Neural cell (in vitro differentiated cells): ENCODE measurements around the gene IFTAP. TPM values are rescaled to one million over a fixed set of nuclear protein-coding genes. Genes with fewer than 3 reads are reported as not detected.

Experiments
- H2AFZ ChIP-seq: fragments of 200-600, 300-800 bp; sonication (generic), shearing (Covaris generic); 2 replicates; pipeline ENCODE4 v1.6.0; 2014; ENCODE audit warnings: low read depth, mild to moderate bottlenecking, antibody characterized with exemption, low read length, moderate library complexity
- H3F3A ChIP-seq: fragments of 200-600 bp; shearing (Covaris generic); 2 replicates; pipeline ENCODE4 v1.6.1; 2016; ENCODE audit warnings: mild to moderate bottlenecking, moderate library complexity, mixed read lengths, antibody characterized with exemption, low read length; ENCODE audit not compliant: insufficient read depth, poor library complexity, severe bottlenecking
- H3K27ac ChIP-seq: fragments of 200-600, 300-800 bp; sonication (generic), shearing (Covaris generic); 2 replicates; pipeline ENCODE4 v1.5.1; 2014; ENCODE audit warnings: mild to moderate bottlenecking, low read length, moderate library complexity
- H3K27me3 ChIP-seq: fragments of 300-800, 200-600 bp; sonication (generic), shearing (Covaris generic); 2 replicates; pipeline ENCODE4 v1.6.0; 2014; ENCODE audit warnings: mild to moderate bottlenecking, low read depth, low read length, moderate library complexity; ENCODE audit not compliant: insufficient read depth
- H3K36me3 ChIP-seq: fragments of 300-800, 200-600 bp; sonication (generic), shearing (Covaris generic); 2 replicates; pipeline ENCODE4 v1.5.1; 2014; ENCODE audit warnings: mild to moderate bottlenecking, antibody characterized with exemption, low read length, moderate library complexity; ENCODE audit not compliant: insufficient read depth
- H3K4me2 ChIP-seq: fragments of 300-800, 200-600 bp; sonication (generic), shearing (Covaris generic); 2 replicates; pipeline ENCODE4 v1.6.0; 2014; ENCODE audit warnings: mild to moderate bottlenecking, low read length
- H3K4me3 ChIP-seq: fragments of 300-800, 200-600 bp; sonication (generic), shearing (Covaris generic); 2 replicates; pipeline ENCODE4 v1.5.1; 2014; ENCODE audit warnings: mild to moderate bottlenecking, low read length, moderate library complexity
- H3K79me2 ChIP-seq: fragments of 200-600 bp; shearing (Covaris generic); replicated peaks from 2 replicates; pipeline ENCODE4 v1.6.0; 2014; ENCODE audit warnings: mild to moderate bottlenecking, low read length, moderate library complexity; ENCODE audit not compliant: insufficient read depth
- H3K9ac ChIP-seq: fragments of 300-800, 200-600 bp; sonication (generic), shearing (Covaris generic); 2 replicates; pipeline ENCODE4 v1.6.1; 2016; ENCODE audit warnings: mild to moderate bottlenecking, low read length, mixed read lengths
- H3K9me2 ChIP-seq: fragments of 200-600 bp; shearing (Covaris generic); 2 replicates; pipeline ENCODE4 v1.6.1; 2016; ENCODE audit warnings: mild to moderate bottlenecking, low read length, mixed read lengths; ENCODE audit not compliant: insufficient read depth
- H3K9me3 ChIP-seq: fragments of 200-600, 300-800 bp; sonication (generic), shearing (Covaris generic); 2 replicates; pipeline ENCODE4 v1.6.1; 2016; ENCODE audit warnings: mild to moderate bottlenecking, mixed run types, low read length, moderate library complexity, mixed read lengths
- H4K20me1 ChIP-seq: fragments of 200-600 bp; shearing (Covaris generic); 2 replicates; pipeline ENCODE4 v1.6.1; 2016; ENCODE audit warnings: mild to moderate bottlenecking, mixed run types; ENCODE audit not compliant: insufficient read depth
- CTCF ChIP-seq: fragments of 450-650 bp; IDR thresholded peaks from 2 replicates; pipeline ENCODE4 v1.5.1; 2014; ENCODE audit warnings: antibody characterized with exemption, mild to moderate bottlenecking, moderate library complexity; ENCODE audit not compliant: poor library complexity, severe bottlenecking
- EP300 ChIP-seq: fragments of 450-650 bp; conservative IDR thresholded peaks from 2 replicates; pipeline ENCODE4 v1.6.1; 2014; ENCODE audit warnings: antibody characterized with exemption, mild to moderate bottlenecking, moderate library complexity; ENCODE audit not compliant: poor library complexity, severe bottlenecking
- EZH2 ChIP-seq: fragments of 200-600, 300-800 bp; shearing (Covaris generic), sonication (generic); IDR thresholded peaks from 2 replicates; pipeline ENCODE4 v1.6.1; 2014; ENCODE audit warnings: antibody characterized with exemption, low read length, borderline replicate concordance, mild to moderate bottlenecking; ENCODE audit not compliant: insufficient read depth, poor library complexity, severe bottlenecking
- MXI1 ChIP-seq: fragments of 450-650 bp; conservative IDR thresholded peaks from 2 replicates; pipeline ENCODE4 v1.6.1; 2014; ENCODE audit warnings: antibody characterized with exemption, mild to moderate bottlenecking; ENCODE audit not compliant: poor library complexity, severe bottlenecking
- POLR2AphosphoS5 ChIP-seq: IDR thresholded peaks from 2 replicates; pipeline ENCODE4 v1.6.1; 2012
- RAD21 ChIP-seq: fragments of 450-650 bp; conservative IDR thresholded peaks from 2 replicates; pipeline ENCODE4 v1.6.1; 2014; ENCODE audit warnings: antibody characterized with exemption, mild to moderate bottlenecking, moderate library complexity
- REST ChIP-seq: IDR thresholded peaks from 2 replicates; pipeline ENCODE4 v1.6.1; 2012; ENCODE audit warnings: borderline replicate concordance
- SMC3 ChIP-seq: fragments of 450-650 bp; conservative IDR thresholded peaks from 2 replicates; pipeline ENCODE4 v1.6.1; 2014; ENCODE audit warnings: antibody characterized with exemption, mild to moderate bottlenecking, moderate library complexity; ENCODE audit not compliant: poor library complexity
- TAF1 ChIP-seq: IDR thresholded peaks from 2 replicates; pipeline ENCODE4 v1.6.1; 2012; ENCODE audit warnings: low read depth
- polyA plus RNA-seq: library from polyadenylated mRNA; depleted of rRNA; stranded (reverse); fragments of >200 nt; gene quantifications from 2 replicates; pipeline ENCODE4 v1.2.3, GENCODE V29; 2014

IFTAP gene
- polyA plus RNA-seq, 1 donor from 2014 or later, result 71.9 TPM

- H3K27me3 ChIP-seq, result no peaks in the 10 kb centered on the region
- H3F3A ChIP-seq, result no peaks in the 10 kb centered on the region
- no peak overlapping the region for H2AFZ ChIP-seq
- no peak overlapping the region for H3K9ac ChIP-seq
- H3K36me3 ChIP-seq, result no peaks in the 10 kb centered on the region
- no peaks in the 10 kb centered on the region for H3K79me2 ChIP-seq
- no peak overlapping the region for H3K4me3 ChIP-seq
- H3K9me3 ChIP-seq, result no peaks in the 10 kb centered on the region
- H3K27ac ChIP-seq, result no peak overlapping the region
- no peaks in the 10 kb centered on the region for H3K9me2 ChIP-seq
- H4K20me1 ChIP-seq, result no peaks in the 10 kb centered on the region
- TF ChIP-seq EP300 (no peak), SMC3 (no peak)
- no peak overlapping the region for H3K4me2 ChIP-seq
These were observed 100.8 kb downstream of the IFTAP start for GRCh38 chr11:36695111-36695510.

GRCh38 chr11:36695571-36695970 is 101.3 kb downstream of the IFTAP start:
- no peaks in the 10 kb centered on the region for H3F3A ChIP-seq
- H3K27ac ChIP-seq, result no peak overlapping the region
- no peaks in the 10 kb centered on the region for H3K9me2 ChIP-seq
- no peak overlapping the region for H3K9ac ChIP-seq
- H3K4me3 ChIP-seq, result no peak overlapping the region
- H3K36me3 ChIP-seq, result no peaks in the 10 kb centered on the region
- H3K27me3 ChIP-seq, result no peaks in the 10 kb centered on the region
- H3K4me2 ChIP-seq, result no peak overlapping the region
- no peak overlapping the region for H2AFZ ChIP-seq
- TF ChIP-seq POLR2AphosphoS5 (no peak), EZH2 (no peak), CTCF (no peak), SMC3 (no peak), RAD21 (no peak), MXI1 (no peak), REST (no peak), EP300 (no peak), TAF1 (no peak)
- no peaks in the 10 kb centered on the region for H3K79me2 ChIP-seq
- H4K20me1 ChIP-seq, result no peaks in the 10 kb centered on the region
- no peaks in the 10 kb centered on the region for H3K9me3 ChIP-seq

- Histone ChIP-seq H3F3A (no peaks in the 10 kb centered on the region), H3K36me3 (no peaks in the 10 kb centered on the region), H3K79me2 (no peaks in the 10 kb centered on the region), H4K20me1 (no peaks in the 10 kb centered on the region), H3K9me2 (no peaks in the 10 kb centered on the region), H3K9ac (no peak overlapping the region), H2AFZ (no peak overlapping the region), H3K9me3 (no peaks in the 10 kb centered on the region), H3K27ac (no peak overlapping the region), H3K4me2 (no peak overlapping the region), H3K4me3 (no peak overlapping the region), H3K27me3 (no peaks in the 10 kb centered on the region)
- TF ChIP-seq REST (no peak), CTCF (no peak), MXI1 (no peak), SMC3 (no peak), POLR2AphosphoS5 (no peak)
These were observed 102.2 kb downstream of the IFTAP start for GRCh38 chr11:36696550-36696949.
